Large intestine (tissue), 3 donors: ENCODE results near the gene ABLIM2. TPM values are rescaled to one million over a fixed set of nuclear protein-coding genes. Genes with fewer than 3 reads are reported as not detected.

Experiments
- DNase-seq, 2 donors: peaks; one replicate each; pipeline versions ENCODE4 v3.0.0 to v3.0.0-alpha.2; 2013
- H3K27ac ChIP-seq: one replicate; pipeline ENCODE4 v1.5.1; 2013; ENCODE audit warnings: low read length
- H3K27me3 ChIP-seq: 2 replicates; pipeline ENCODE4 v1.6.1; 2013; ENCODE audit warnings: low read length; ENCODE audit not compliant: control insufficient read depth, insufficient read depth
- H3K36me3 ChIP-seq: 2 replicates; pipeline ENCODE4 v1.6.1; 2013; ENCODE audit warnings: low read length; ENCODE audit not compliant: control insufficient read depth, insufficient read depth
- H3K4me1 ChIP-seq: one replicate; pipeline ENCODE4 v1.6.1; 2013; ENCODE audit warnings: low read length; ENCODE audit not compliant: control insufficient read depth, insufficient read depth
- H3K4me3 ChIP-seq: one replicate; pipeline ENCODE4 v1.5.1; 2013; ENCODE audit warnings: low read length
- H3K9me3 ChIP-seq: one replicate; pipeline ENCODE4 v1.6.1; 2013; ENCODE audit warnings: mild to moderate bottlenecking, low read depth, low read length, moderate library complexity; ENCODE audit not compliant: control insufficient read depth
- WGBS: methylation state at CpG from one replicate; pipeline ENCODE4 v1.1.5; 2013; ENCODE audit warnings: low lambda C conversion rate; ENCODE audit not compliant: insufficient coverage; 5-methylcytosine and 5-hydroxymethylcytosine counted together
- polyA plus RNA-seq: library from polyadenylated mRNA; unstranded; fragments of 120-200 nt; gene quantifications from one replicate; pipeline ENCODE4 v1.2.1, GENCODE V29; 2013

The ABLIM2 gene
- polyA plus RNA-seq, 1 donor = 5.9 TPM

DNA sequence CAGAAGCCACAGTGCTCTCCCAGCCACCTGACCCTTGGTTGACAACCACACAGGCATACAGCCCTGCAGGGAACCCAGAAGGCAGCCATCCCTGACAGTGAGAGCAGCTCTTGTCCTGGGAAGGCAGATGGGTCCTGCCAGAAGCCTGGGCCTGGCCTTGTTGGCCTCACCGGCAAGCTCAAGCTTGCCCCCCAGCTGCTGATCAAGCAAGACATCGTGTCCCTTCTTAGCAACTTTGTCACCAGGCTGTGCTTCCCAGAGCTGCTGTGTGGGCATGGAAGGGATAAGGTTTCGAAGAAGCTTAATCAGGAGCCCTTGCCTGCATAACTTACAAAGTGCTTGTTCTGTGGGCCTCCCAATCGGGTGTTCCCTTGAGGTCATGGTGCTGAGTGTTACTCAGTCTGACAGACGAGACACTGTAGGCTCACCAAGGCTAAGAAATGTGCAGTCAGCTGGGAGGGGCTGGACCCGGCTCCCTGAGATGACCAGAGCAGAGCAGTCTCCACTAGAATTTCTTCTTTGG is 6.8 kb upstream of the ABLIM2 start:
- Histone ChIP-seq H3K9me3 (peaks cover 4% of the 10 kb centered on the region), H3K27ac (no peak overlapping the region), H3K36me3 (no peaks in the 10 kb centered on the region), H3K4me3 (no peak overlapping the region), H3K4me1 (no peaks in the 10 kb centered on the region), H3K27me3 (peaks cover 9% of the 10 kb centered on the region)
- no CpG with 5 or more reads among the region's 6 CpGs for WGBS
- DNase-seq = no peak

DNA sequence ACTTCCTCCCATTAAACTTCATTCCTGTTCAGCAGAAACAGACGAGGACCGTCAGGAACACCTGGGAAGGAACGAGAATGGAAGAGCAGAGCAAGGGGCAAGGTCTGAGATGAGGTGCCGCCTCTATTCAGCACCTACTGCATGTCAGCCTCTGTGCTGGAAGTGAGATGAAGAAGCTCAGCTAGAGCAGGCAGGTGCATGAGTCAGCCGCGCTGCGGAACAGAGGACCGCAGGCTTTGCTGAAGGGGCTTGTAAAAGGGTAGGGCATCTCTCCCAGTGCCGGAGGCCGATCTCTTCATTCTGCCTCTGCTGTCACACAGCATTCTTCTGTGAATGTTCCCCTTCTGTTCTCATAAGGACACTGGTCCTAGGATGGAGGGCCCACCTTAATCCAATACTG is 6.1 kb upstream of the ABLIM2 start:
- peaks cover under 1% of the 10 kb centered on the region for H3K4me1 ChIP-seq
- WGBS = no CpG with 5 or more reads among the region's 10 CpGs
- H3K36me3 ChIP-seq = no peaks in the 10 kb centered on the region
- H3K4me3 ChIP-seq = no peak overlapping the region
- DNase-seq = no peak
- H3K27me3 ChIP-seq = peaks cover 16% of the 10 kb centered on the region
- H3K27ac ChIP-seq = no peak overlapping the region
- peaks cover 4% of the 10 kb centered on the region for H3K9me3 ChIP-seq

GRCh38 chr4:8164194-8164565 is 5.6 kb upstream of the ABLIM2 start:
- WGBS = no CpG with 5 or more reads among the region's 9 CpGs
- Histone ChIP-seq H3K27ac (no peak overlapping the region), H3K4me1 (peaks cover 4% of the 10 kb centered on the region), H3K4me3 (no peak overlapping the region), H3K36me3 (no peaks in the 10 kb centered on the region), H3K27me3 (peaks cover 20% of the 10 kb centered on the region), H3K9me3 (peaks cover 4% of the 10 kb centered on the region)
- DNase-seq = no peak

GRCh38 chr4:8163436-8164193 is 5.0 kb upstream of the ABLIM2 start:
- DNase-seq = no peak
- Histone ChIP-seq H3K9me3 (peaks cover 4% of the 10 kb centered on the region), H3K4me1 (peaks cover 4% of the 10 kb centered on the region), H3K4me3 (no peak overlapping the region), H3K27ac (no peak overlapping the region), H3K36me3 (no peaks in the 10 kb centered on the region), H3K27me3 (peaks cover 20% of the 10 kb centered on the region)
- no CpG with 5 or more reads among the region's 19 CpGs for WGBS

GRCh38 chr4:8163026-8163425 is 4.4 kb upstream of the ABLIM2 start:
- H3K4me1 ChIP-seq = peaks cover 4% of the 10 kb centered on the region
- H3K4me3 ChIP-seq = no peak overlapping the region
- no peak overlapping the region for H3K27ac ChIP-seq
- peaks cover 8% of the 10 kb centered on the region for H3K9me3 ChIP-seq
- H3K27me3 ChIP-seq = peaks cover 25% of the 10 kb centered on the region
- WGBS = no CpG with 5 or more reads among the region's 7 CpGs
- no peak for DNase-seq
- no peaks in the 10 kb centered on the region for H3K36me3 ChIP-seq

- DNase-seq = no peak
- peaks cover 29% of the 10 kb centered on the region for H3K27me3 ChIP-seq
- H3K9me3 ChIP-seq = peaks cover 11% of the 10 kb centered on the region
- no peak overlapping the region for H3K4me3 ChIP-seq
- H3K27ac ChIP-seq = no peak overlapping the region
- WGBS = no CpG with 5 or more reads among the region's 8 CpGs
- H3K36me3 ChIP-seq = no peaks in the 10 kb centered on the region
- H3K4me1 ChIP-seq = peaks cover 4% of the 10 kb centered on the region
Observed at GRCh38 chr4:8162625-8163024, 4.0 kb upstream of the ABLIM2 start.

DNA sequence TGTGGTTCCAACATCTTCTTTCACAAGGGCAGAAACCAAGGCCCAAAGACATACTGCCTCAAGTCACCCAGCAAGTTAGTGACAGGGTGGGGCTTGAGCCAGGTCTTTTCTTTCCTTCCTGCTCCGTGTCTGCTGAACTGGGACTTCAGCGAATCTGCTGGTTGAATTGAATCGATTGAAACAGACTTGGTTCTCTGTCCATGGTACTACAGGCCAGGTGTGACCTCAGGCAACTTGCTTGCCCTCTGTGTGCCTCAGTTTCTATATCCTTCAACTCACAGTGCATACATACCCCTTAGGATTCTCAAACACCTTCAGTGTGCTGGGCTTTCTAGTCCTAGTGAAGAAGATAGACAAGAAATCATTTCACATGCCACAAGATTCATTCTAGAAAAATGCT is 2.0 kb upstream of the ABLIM2 start:
- DNase-seq = no peak
- H3K27ac ChIP-seq = no peak overlapping the region
- peaks cover 4% of the 10 kb centered on the region for H3K4me1 ChIP-seq
- H3K27me3 ChIP-seq = peaks cover 42% of the 10 kb centered on the region
- no peak overlapping the region for H3K4me3 ChIP-seq
- WGBS = no CpG with 5 or more reads among the region's 3 CpGs
- H3K9me3 ChIP-seq = peaks cover 8% of the 10 kb centered on the region
- no peaks in the 10 kb centered on the region for H3K36me3 ChIP-seq

- Histone ChIP-seq H3K4me1 (peaks cover 4% of the 10 kb centered on the region), H3K27me3 (peaks cover 41% of the 10 kb centered on the region), H3K36me3 (no peaks in the 10 kb centered on the region), H3K4me3 (no peak overlapping the region), H3K27ac (no peak overlapping the region), H3K9me3 (peaks cover 8% of the 10 kb centered on the region)
- no peak for DNase-seq
- no CpG with 5 or more reads among the region's 4 CpGs for WGBS
Observed at GRCh38 chr4:8160233-8160560, 1.6 kb upstream of the ABLIM2 start.

GRCh38 chr4:8159537-8160232 is 1.1 kb upstream of the ABLIM2 start:
- Histone ChIP-seq H3K27me3 (peaks cover 41% of the 10 kb centered on the region), H3K36me3 (no peaks in the 10 kb centered on the region), H3K4me1 (peaks cover 4% of the 10 kb centered on the region), H3K4me3 (peak overlapping the region; percentile 76), H3K27ac (no peak overlapping the region), H3K9me3 (peaks cover 8% of the 10 kb centered on the region)
- peak in 1 of 2 donors; percentile 9 for DNase-seq
- whole genome bisulfite sequencing = no CpG with 5 or more reads among the region's 13 CpGs

GRCh38 chr4:8157944-8158709 is 486 bp downstream of the ABLIM2 start:
- peaks cover 8% of the 10 kb centered on the region for H3K9me3 ChIP-seq
- no peak overlapping the region for H3K27ac ChIP-seq
- no CpG with 5 or more reads among the region's 70 CpGs for WGBS

More at GRCh38 chr4:8157944-8158709, 486 bp downstream of the ABLIM2 start:
- Histone ChIP-seq H3K36me3 (no peaks in the 10 kb centered on the region), H3K27me3 (peaks cover 38% of the 10 kb centered on the region), H3K4me3 (peak overlapping the region; percentile 44), H3K4me1 (peaks cover 4% of the 10 kb centered on the region)
- peak in 1 of 2 donors; percentile 19 for DNase-seq
